ENCODE data around the gene C3. TPM values are rescaled to one million over a fixed set of nuclear protein-coding genes. Genes with fewer than 3 reads are reported as not detected.

Gene C3
- polyA plus RNA-seq, 1 donor (not counting 4 experiments of a cell fraction or from before 2014, with no cell fraction given) = 10.7 TPM

GRCh38 chr19:6718111-6718740 is 2.2 kb downstream of the C3 start:
- Histone ChIP-seq H3K36me3 (ENCODE audit: control insufficient read depth in 2 of 2, extremely low read depth in 1 of 2, insufficient read depth in 2 of 2, low read length in 2 of 2) (no peaks in the 10 kb centered on the region), H3K4me2 (ENCODE audit: control insufficient read depth, extremely low read depth, insufficient read depth, low read depth, low read length) (no peak overlapping the region), H3K4me1 (ENCODE audit: control insufficient read depth, extremely low read depth, insufficient read depth, low read length) (peaks cover 14% of the 10 kb centered on the region), H3K27me3 (ENCODE audit: control insufficient read depth, extremely low read depth, insufficient read depth, low read length) (no peaks in the 10 kb centered on the region), H3K4me3 (ENCODE audit: control insufficient read depth in 2 of 3, extremely low read depth in 1 of 3, insufficient read depth in 2 of 3, low read depth in 1 of 3, low read length in 3 of 3) (no peak overlapping the region), H2AFZ (ENCODE audit: control insufficient read depth, low read length) (no peak overlapping the region), H3K9me1 (ENCODE audit: control insufficient read depth, extremely low read depth, insufficient read depth, low read length) (no peaks in the 10 kb centered on the region), H4K20me1 (ENCODE audit: control insufficient read depth, extremely low read depth, insufficient read depth, low read length) (no peaks in the 10 kb centered on the region), H3K79me2 (ENCODE audit: control insufficient read depth, insufficient read depth, low read length) (no peaks in the 10 kb centered on the region), H3K27ac (ENCODE audit: control insufficient read depth, insufficient read depth, low read length) (no peak overlapping the region), H3K9ac (ENCODE audit: control insufficient read depth, extremely low read depth, insufficient read depth, low read length) (no peak overlapping the region), H3K9me3 (ENCODE audit: control insufficient read depth, low read depth, low read length) (no peaks in the 10 kb centered on the region)
- DNase-seq (ENCODE audit: low read depth, low spot score) (no peak), FAIRE-seq (no peak)
- TF ChIP-seq EZH2 (IDR thresholded peaks at IDR 0.05; ENCODE audit: low read length) (no peak), CTCF (optimal IDR thresholded peaks at IDR 0.05 in 1 of 3, IDR thresholded peaks at IDR 0.05 in 1 of 3, conservative IDR thresholded peaks at IDR 0.05 in 1 of 3; ENCODE audit: extremely low read depth in 1 of 3, insufficient read depth in 2 of 3, low read length in 3 of 3) (no peak)
- dilution Hi-C loops (cut with MboI; ENCODE audit: extremely low pct_ligation_motif_present, low sequenced_read_pairs) = no loop called here

GRCh38 chr19:6717441-6717971 is 2.9 kb downstream of the C3 start:
- H3K27me3 ChIP-seq (ENCODE audit: control insufficient read depth, extremely low read depth, insufficient read depth, low read length) = no peaks in the 10 kb centered on the region
- H3K4me2 ChIP-seq (ENCODE audit: control insufficient read depth, extremely low read depth, insufficient read depth, low read depth, low read length) = no peak overlapping the region
- no peaks in the 10 kb centered on the region for H3K79me2 ChIP-seq (ENCODE audit: control insufficient read depth, insufficient read depth, low read length)
- dilution Hi-C loops (cut with MboI; ENCODE audit: extremely low pct_ligation_motif_present, low sequenced_read_pairs) = no loop called here
- TF ChIP-seq EZH2 (IDR thresholded peaks at IDR 0.05; ENCODE audit: low read length) = no peak
- TF ChIP-seq CTCF (optimal IDR thresholded peaks at IDR 0.05 in 1 of 3, IDR thresholded peaks at IDR 0.05 in 1 of 3, conservative IDR thresholded peaks at IDR 0.05 in 1 of 3; ENCODE audit: extremely low read depth in 1 of 3, insufficient read depth in 2 of 3, low read length in 3 of 3) = no peak
- H2AFZ ChIP-seq (ENCODE audit: control insufficient read depth, low read length) = no peak overlapping the region
- peaks cover 11% of the 10 kb centered on the region for H3K4me1 ChIP-seq (ENCODE audit: control insufficient read depth, extremely low read depth, insufficient read depth, low read length)
- H3K9me3 ChIP-seq (ENCODE audit: control insufficient read depth, low read depth, low read length) = no peaks in the 10 kb centered on the region
- no peak overlapping the region for H3K4me3 ChIP-seq (ENCODE audit: control insufficient read depth in 2 of 3, extremely low read depth in 1 of 3, insufficient read depth in 2 of 3, low read depth in 1 of 3, low read length in 3 of 3)
- DNase-seq (ENCODE audit: low read depth, low spot score) (no peak), FAIRE-seq (no peak)
- H3K9ac ChIP-seq (ENCODE audit: control insufficient read depth, extremely low read depth, insufficient read depth, low read length) = no peak overlapping the region
- H4K20me1 ChIP-seq (ENCODE audit: control insufficient read depth, extremely low read depth, insufficient read depth, low read length) = no peaks in the 10 kb centered on the region
- H3K9me1 ChIP-seq (ENCODE audit: control insufficient read depth, extremely low read depth, insufficient read depth, low read length) = no peaks in the 10 kb centered on the region
- H3K36me3 ChIP-seq (ENCODE audit: control insufficient read depth in 2 of 2, extremely low read depth in 1 of 2, insufficient read depth in 2 of 2, low read length in 2 of 2) = no peaks in the 10 kb centered on the region
- H3K27ac ChIP-seq (ENCODE audit: control insufficient read depth, insufficient read depth, low read length) = no peak overlapping the region

All from keratinocyte (primary cell).